Peyer's patch (tissue), 4 donors: ENCODE results near the gene SNRPA1.

ENCODE experiments used
- CTCF ChIP-seq, 6 experiments: fragments of 450-650 bp in 4 of 6; fragments of 200-600 bp in 2 of 6; sonication (generic) in 1 of 6; IDR thresholded peaks; one replicate each; pipeline ENCODE4 v1.5.1; 2017 to 2019; ENCODE audit warnings: antibody characterized with exemption in 6 of 6, mild to moderate bottlenecking in 3 of 6, moderate library complexity in 1 of 6
- POLR2A ChIP-seq, 2 donors: fragments of 450-650 bp; IDR thresholded peaks; one replicate each; pipeline ENCODE4 v1.5.1; 2017; ENCODE audit warnings: antibody characterized with exemption in 2 of 2, mild to moderate bottlenecking in 2 of 2, moderate library complexity in 2 of 2

- no peak for TF ChIP-seq CTCF (IDR thresholded peaks at IDR 0.05)
- TF ChIP-seq POLR2A (IDR thresholded peaks at IDR 0.05) = no peak
Measured at GRCh38 chr15:101310508-101310907, 15.5 kb upstream of the SNRPA1 start.
